ENCODE measurements around the gene PUM2.
A peak's percentile ranks its signal among the peaks of the same experiment; 100 is the strongest.

The PUM2 gene

DNA sequence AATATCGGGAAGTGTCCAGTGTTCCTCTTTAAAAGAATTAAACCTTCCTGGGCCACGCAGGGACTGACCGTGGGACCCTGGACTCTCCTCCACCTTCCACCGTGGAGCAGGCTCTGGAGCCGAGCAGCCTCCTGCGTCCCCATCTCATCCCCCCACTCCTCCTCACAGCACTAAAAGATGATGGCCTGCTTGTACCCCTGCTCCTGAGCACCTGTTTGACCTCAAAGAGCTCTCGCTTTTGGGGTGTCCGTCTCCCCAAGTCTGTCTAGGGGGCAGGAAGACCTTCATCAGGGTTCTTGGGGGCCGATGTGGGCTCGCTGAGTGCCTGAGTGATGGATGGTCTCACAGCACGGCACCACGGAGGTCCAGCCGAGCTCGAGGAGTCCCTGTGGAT lies 124.5 kb downstream of the PUM2 start:
- TF ChIP-seq CREB1 (IDR thresholded peaks at IDR 0.05; ENCODE audit: low read depth) (no peak), TEAD4 (IDR thresholded peaks at IDR 0.05) (no peak), EGR1 (IDR thresholded peaks at IDR 0.05) (no peak), FOXM1 (IDR thresholded peaks at IDR 0.05; ENCODE audit: borderline replicate concordance, low read depth) (no peak), YY1 (IDR thresholded peaks at IDR 0.05; ENCODE audit: low read depth) (no peak)

DNA sequence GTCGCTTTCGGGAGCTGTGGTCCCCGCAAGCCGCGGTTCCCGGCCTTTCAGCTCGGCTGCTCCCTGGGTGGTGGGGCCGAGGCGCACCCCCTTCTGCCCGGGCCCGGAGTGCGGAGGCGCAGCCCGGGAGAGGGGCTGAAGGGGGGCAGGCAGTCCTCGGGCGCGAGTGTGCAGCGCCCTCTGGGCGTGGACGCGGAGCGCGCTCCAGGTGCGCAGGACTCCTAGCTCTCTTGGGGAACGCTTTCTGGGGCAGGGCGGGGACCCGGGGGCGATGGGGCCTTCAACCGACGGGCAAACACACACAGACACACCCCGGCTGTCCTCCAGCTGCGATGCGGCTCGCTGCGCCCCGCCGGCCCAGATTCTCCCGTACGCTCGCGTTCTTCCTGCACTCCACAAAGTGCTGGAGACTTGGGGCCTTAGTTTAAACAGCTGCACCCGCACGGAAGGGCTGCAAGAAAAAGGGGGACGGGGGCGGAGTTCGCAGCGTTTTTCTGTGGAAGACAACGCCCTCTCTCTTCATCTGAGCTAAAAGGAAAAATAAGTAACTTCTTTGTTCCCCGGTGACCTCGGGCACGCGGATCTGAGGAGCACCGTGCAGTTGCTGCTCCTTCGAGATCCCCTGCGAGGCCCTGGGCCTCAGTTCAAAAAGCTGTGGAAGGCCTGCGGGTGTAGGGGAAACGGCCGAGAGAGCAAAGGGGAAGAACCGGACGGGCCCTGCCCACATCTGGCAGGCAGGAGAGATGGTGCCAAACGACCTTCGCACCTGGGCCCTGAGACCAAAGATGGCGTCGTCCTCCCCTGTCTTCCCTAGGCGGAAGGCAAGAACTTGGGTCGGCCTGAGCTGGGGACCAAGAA lies 125.1 kb downstream of the PUM2 start:
- TF ChIP-seq ZBTB7A (IDR thresholded peaks at IDR 0.05; ENCODE audit: low read depth) (peak; percentile 96), TCF12 (IDR thresholded peaks at IDR 0.05; ENCODE audit: low read depth) (0 out of 2 replicates have a peak, but pooled peaks have one; percentile 8), RAD21 (IDR thresholded peaks at IDR 0.05; ENCODE audit: low read depth) (peak; percentile 59; the same call in 1 of the 2 replicates)
- TF ChIP-seq, protein P1, sequence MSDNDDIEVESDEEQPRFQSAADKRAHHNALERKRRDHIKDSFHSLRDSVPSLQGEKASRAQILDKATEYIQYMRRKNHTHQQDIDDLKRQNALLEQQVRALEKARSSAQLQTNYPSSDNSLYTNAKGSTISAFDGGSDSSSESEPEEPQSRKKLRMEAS (IDR thresholded peaks at IDR 0.05): no peak; the same call in 1 of the 2 replicates

GRCh38 chr2:20224716-20225293 lies 125.8 kb downstream of the PUM2 start, which contains the start of gene SDC1:
Gene SDC1 (minus strand): TSS chr2:20225130. CDS start chr2:20224867, 263 bp downstream.
- TF ChIP-seq, protein P2, sequence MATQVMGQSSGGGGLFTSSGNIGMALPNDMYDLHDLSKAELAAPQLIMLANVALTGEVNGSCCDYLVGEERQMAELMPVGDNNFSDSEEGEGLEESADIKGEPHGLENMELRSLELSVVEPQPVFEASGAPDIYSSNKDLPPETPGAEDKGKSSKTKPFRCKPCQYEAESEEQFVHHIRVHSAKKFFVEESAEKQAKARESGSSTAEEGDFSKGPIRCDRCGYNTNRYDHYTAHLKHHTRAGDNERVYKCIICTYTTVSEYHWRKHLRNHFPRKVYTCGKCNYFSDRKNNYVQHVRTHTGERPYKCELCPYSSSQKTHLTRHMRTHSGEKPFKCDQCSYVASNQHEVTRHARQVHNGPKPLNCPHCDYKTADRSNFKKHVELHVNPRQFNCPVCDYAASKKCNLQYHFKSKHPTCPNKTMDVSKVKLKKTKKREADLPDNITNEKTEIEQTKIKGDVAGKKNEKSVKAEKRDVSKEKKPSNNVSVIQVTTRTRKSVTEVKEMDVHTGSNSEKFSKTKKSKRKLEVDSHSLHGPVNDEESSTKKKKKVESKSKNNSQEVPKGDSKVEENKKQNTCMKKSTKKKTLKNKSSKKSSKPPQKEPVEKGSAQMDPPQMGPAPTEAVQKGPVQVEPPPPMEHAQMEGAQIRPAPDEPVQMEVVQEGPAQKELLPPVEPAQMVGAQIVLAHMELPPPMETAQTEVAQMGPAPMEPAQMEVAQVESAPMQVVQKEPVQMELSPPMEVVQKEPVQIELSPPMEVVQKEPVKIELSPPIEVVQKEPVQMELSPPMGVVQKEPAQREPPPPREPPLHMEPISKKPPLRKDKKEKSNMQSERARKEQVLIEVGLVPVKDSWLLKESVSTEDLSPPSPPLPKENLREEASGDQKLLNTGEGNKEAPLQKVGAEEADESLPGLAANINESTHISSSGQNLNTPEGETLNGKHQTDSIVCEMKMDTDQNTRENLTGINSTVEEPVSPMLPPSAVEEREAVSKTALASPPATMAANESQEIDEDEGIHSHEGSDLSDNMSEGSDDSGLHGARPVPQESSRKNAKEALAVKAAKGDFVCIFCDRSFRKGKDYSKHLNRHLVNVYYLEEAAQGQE (IDR thresholded peaks at IDR 0.05; ENCODE audit: low read depth): no peak
- TF ChIP-seq TAF1 (IDR thresholded peaks at IDR 0.05; ENCODE audit: low read depth) (peak; percentile 23; the same call in 1 of the 2 replicates), CREB1 (IDR thresholded peaks at IDR 0.05; ENCODE audit: low read depth) (no peak), TEAD4 (IDR thresholded peaks at IDR 0.05) (no peak), FOXM1 (IDR thresholded peaks at IDR 0.05; ENCODE audit: borderline replicate concordance, low read depth) (no peak)
- TF ChIP-seq, protein P1 (IDR thresholded peaks at IDR 0.05): peak; percentile 84

DNA sequence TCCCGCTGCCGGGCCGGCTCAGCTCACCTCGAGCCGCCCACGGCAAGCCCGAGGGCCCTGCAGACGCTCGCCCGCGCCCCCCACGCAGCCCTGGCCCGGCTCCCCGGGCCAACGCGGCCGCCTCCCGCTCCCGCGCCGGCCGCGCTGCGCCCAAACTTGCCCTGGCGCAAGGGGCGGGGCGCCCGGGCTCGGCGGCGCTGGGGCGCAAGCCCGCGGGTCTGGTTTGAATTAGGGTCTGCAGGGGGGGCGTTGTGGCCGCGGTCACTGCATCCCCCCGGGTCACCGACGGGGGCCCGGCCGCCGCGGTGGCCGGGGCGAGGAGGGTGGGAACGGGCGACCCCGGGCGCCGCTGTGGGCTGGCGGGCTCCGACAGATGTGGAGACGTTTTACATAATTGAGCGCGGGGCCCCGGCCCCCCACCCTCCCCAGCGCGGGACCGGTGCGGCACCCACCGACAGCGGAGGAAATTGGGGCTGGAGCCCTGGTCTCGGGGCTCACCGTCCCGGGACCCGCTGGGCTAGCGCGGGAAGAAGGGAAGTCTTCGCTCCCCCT lies 126.4 kb downstream of the PUM2 start:
- TF ChIP-seq CEBPB (IDR thresholded peaks at IDR 0.05): no peak
- TF ChIP-seq CREB1 (IDR thresholded peaks at IDR 0.05; ENCODE audit: low read depth): no peak
- peak; percentile 62 for TF ChIP-seq ZBTB7A (IDR thresholded peaks at IDR 0.05; ENCODE audit: low read depth)
- peak; percentile 12; the same call in 1 of the 2 replicates for TF ChIP-seq TCF12 (IDR thresholded peaks at IDR 0.05; ENCODE audit: low read depth)
- TF ChIP-seq, protein P1 (IDR thresholded peaks at IDR 0.05): no peak
- no peak for TF ChIP-seq TEAD4 (IDR thresholded peaks at IDR 0.05)

DNA sequence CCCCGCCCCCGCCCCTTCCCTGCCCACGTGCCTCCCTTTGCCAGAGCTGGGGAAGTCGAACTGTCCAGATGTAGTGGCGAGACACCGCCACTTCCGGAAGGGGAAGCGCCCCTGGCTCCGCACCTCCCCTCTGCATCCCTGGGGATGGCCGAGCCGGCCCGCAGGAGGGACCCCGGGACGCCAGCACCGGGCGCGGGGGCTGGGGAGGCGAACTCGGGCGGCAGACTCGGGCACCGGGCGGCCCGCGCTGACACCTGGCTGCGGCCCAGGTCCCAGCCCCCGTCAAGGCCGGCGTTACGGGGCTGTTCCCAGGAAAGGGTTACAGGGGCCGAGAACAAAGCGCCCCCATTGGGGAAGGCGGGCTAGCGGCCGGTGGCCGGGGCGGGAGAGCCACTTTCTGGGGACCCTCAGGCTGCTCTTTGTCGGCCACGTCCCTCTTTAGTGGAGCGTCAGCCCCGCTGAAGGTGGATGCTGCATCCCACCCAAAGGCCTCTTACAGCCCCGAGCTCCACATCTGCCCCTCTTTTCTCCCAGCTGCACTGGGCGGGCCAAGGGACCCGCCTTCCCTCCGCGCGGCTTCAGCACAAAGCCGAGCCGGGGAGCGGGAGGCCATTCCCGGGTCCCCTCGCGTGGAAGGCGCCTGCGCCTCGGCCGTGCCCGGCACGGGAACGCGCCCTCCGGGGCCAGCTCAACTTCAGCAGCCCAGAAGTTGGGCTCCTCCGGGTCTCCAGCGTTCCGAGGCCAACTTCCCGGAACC lies 127.1 kb downstream of the PUM2 start:
- TF ChIP-seq NFIC (IDR thresholded peaks at IDR 0.05): peak; percentile 52; the same call in 1 of the 2 replicates
- TF ChIP-seq TAF1 (IDR thresholded peaks at IDR 0.05; ENCODE audit: low read depth): peak; percentile 33; the same call in 1 of the 2 replicates
- TF ChIP-seq FOXM1 (IDR thresholded peaks at IDR 0.05; ENCODE audit: borderline replicate concordance, low read depth): no peak
- TF ChIP-seq, protein P1 (IDR thresholded peaks at IDR 0.05): peak; percentile 72
- peak; percentile 14; the same call in 1 of the 2 replicates for TF ChIP-seq TCF12 (IDR thresholded peaks at IDR 0.05; ENCODE audit: low read depth)
- TF ChIP-seq CEBPB (IDR thresholded peaks at IDR 0.05): no peak
- TF ChIP-seq CREB1 (IDR thresholded peaks at IDR 0.05; ENCODE audit: low read depth): no peak
- TF ChIP-seq YY1 (IDR thresholded peaks at IDR 0.05; ENCODE audit: low read depth): peak; percentile 13; the same call in 1 of the 2 replicates
- no peak for TF ChIP-seq RAD21 (IDR thresholded peaks at IDR 0.05; ENCODE audit: low read depth)
- TF ChIP-seq USF1 (IDR thresholded peaks at IDR 0.05): peak; percentile 84
- TF ChIP-seq, protein P2 (IDR thresholded peaks at IDR 0.05; ENCODE audit: low read depth): no peak
- no peak for TF ChIP-seq ZBTB7A (IDR thresholded peaks at IDR 0.05; ENCODE audit: low read depth)
- TF ChIP-seq EP300 (IDR thresholded peaks at IDR 0.05; ENCODE audit: borderline replicate concordance): no peak
- no peak for TF ChIP-seq TEAD4 (IDR thresholded peaks at IDR 0.05)
- TF ChIP-seq EGR1 (IDR thresholded peaks at IDR 0.05): no peak
